HL-60/S4 treated with phorbol 12-myristate 13-acetate at 8.2 ng/mL for 4 days and 3 days (cell line): Measurements from ENCODE around the gene NCOA3.
"Not testable (repeated sequence)": the region's sequence is repeated elsewhere in the genome, so short reads cannot be mapped to it uniquely, and the experiment has no call there.

Source experiments
- in situ Hi-C: fragments of 300-500 bp; cut with MboI; formaldehyde crosslinking; loops from 2 replicates; pipeline ENCODE4 v1.15.0; 2022; ENCODE audit warnings: low sequenced_read_pairs

NCOA3 gene

GRCh38 chr20:47500082-47500481, 1.6 kb upstream of the NCOA3 start:
- in situ Hi-C loops = not testable (repeated sequence)

- in situ Hi-C loops = no loop called here
Measured at GRCh38 chr20:47500554-47500953, 1.1 kb upstream of the NCOA3 start.

- in situ Hi-C loops = no loop called here
Measured at GRCh38 chr20:47501116-47501481, 588 bp upstream of the NCOA3 start.

- in situ Hi-C loops = no loop called here
Measured at GRCh38 chr20:47502271-47503239, 868 bp downstream of the NCOA3 start.

GRCh38 chr20:47503685-47504084, 2.0 kb downstream of the NCOA3 start:
- in situ Hi-C loops = no loop called here

- in situ Hi-C loops = no loop called here
Measured at GRCh38 chr20:47506335-47506734, 4.6 kb downstream of the NCOA3 start.

GRCh38 chr20:47506850-47507249, 5.2 kb downstream of the NCOA3 start:
- in situ Hi-C loops = no loop called here

- in situ Hi-C loops = not testable (repeated sequence)
Measured at GRCh38 chr20:47507275-47507981, 5.7 kb downstream of the NCOA3 start.

- in situ Hi-C loops = no loop called here
Measured at GRCh38 chr20:47508278-47508677, 6.6 kb downstream of the NCOA3 start.

GRCh38 chr20:47509104-47509661, 7.5 kb downstream of the NCOA3 start:
- in situ Hi-C loops = no loop called here

GRCh38 chr20:47509685-47510084, 8.0 kb downstream of the NCOA3 start:
- in situ Hi-C loops = no loop called here

- in situ Hi-C loops = no loop called here
Measured at GRCh38 chr20:47515843-47516242, 14.2 kb downstream of the NCOA3 start.

GRCh38 chr20:47521059-47521808, 19.5 kb downstream of the NCOA3 start:
- in situ Hi-C loops = no loop called here

GRCh38 chr20:47524015-47524784, 22.5 kb downstream of the NCOA3 start:
- in situ Hi-C loops = no loop called here

- in situ Hi-C loops = no loop called here
Measured at GRCh38 chr20:47527004-47527800, 25.5 kb downstream of the NCOA3 start.

GRCh38 chr20:47529840-47530239, 28.2 kb downstream of the NCOA3 start:
- in situ Hi-C loops = no loop called here

- in situ Hi-C loops = no loop called here
Measured at GRCh38 chr20:47531458-47531857, 29.8 kb downstream of the NCOA3 start.

- in situ Hi-C loops = no loop called here
Measured at GRCh38 chr20:47532002-47532401, 30.3 kb downstream of the NCOA3 start.

GRCh38 chr20:47533518-47534062, 31.9 kb downstream of the NCOA3 start:
- in situ Hi-C loops = no loop called here
